Activated T-cell treated with anti-CD3 and anti-CD28 coated beads, Interleukin-2, amount 50 U/mL, for 24 hours (primary cell): ENCODE data around the gene SLC27A5.
A peak's percentile ranks its signal among the peaks of the same experiment; 100 is the strongest.
"Not testable (repeated sequence)": the region's sequence is repeated elsewhere in the genome, so short reads cannot be mapped to it uniquely, and the experiment has no call there.

Experiments used
- DNase-seq: peaks from one replicate; pipeline ENCODE4 v3.0.0-alpha.2; 2020
- H3K27ac Mint-ChIP-seq: 2 replicates; pipeline ENCODE4 v1.8.0; 2020; ENCODE audit warnings: mild to moderate bottlenecking, mixed read lengths
- H3K27me3 Mint-ChIP-seq: 2 replicates; pipeline ENCODE4 v1.8.0; 2020; ENCODE audit warnings: mixed read lengths
- H3K36me3 Mint-ChIP-seq: 2 replicates; pipeline ENCODE4 v1.8.0; 2020; ENCODE audit warnings: low read depth, mixed read lengths
- H3K4me1 Mint-ChIP-seq: 2 replicates; pipeline ENCODE4 v1.8.0; 2020; ENCODE audit warnings: low read depth, mixed read lengths
- H3K4me3 Mint-ChIP-seq: 2 replicates; pipeline ENCODE4 v1.8.0; 2020; ENCODE audit warnings: mild to moderate bottlenecking, moderate library complexity, mixed read lengths
- H3K9me3 Mint-ChIP-seq: 2 replicates; pipeline ENCODE4 v1.8.0; 2020; ENCODE audit warnings: mixed read lengths

SLC27A5 gene

DNA sequence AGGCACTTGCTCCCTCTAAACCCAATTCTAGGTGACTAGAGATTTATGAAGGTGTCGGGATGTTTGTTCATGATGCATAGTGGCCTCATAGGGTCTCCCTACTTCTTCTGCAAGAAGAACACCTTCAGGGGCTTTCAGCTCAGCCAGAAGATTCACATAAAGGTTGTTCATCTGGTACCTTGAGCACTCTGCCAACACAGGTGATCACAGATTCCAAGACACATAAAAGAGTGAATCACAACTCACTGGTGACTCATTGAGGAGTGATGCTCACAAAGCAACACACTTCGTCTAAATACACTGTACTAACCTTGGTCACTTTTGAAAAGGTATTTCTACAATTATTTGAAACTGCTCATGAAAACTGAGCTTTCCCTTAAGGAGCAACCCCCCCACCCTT, 51.8 kb downstream of the SLC27A5 start:
- DNase-seq = no peak
- peaks cover 6% of the 10 kb centered on the region for H3K4me1 Mint-ChIP-seq
- no peaks in the 10 kb centered on the region for H3K9me3 Mint-ChIP-seq
- no peak overlapping the region for H3K4me3 Mint-ChIP-seq
- no peak overlapping the region for H3K27ac Mint-ChIP-seq
- peaks cover 38% of the 10 kb centered on the region for H3K36me3 Mint-ChIP-seq
- no peaks in the 10 kb centered on the region for H3K27me3 Mint-ChIP-seq

DNA sequence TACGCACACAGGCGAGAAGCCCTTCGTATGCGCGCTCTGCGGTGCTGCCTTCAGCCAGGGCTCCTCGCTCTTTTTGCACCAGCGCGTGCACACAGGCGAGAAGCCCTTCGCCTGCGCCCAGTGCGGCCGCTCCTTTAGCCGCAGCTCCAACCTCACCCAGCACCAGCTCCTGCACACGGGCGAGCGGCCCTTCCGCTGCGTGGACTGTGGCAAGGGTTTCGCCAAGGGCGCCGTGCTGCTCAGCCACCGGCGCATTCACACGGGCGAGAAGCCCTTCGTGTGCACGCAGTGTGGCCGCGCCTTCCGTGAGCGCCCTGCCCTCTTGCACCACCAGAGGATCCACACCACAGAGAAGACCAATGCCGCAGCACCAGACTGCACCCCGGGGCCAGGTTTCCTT, 55.7 kb downstream of the SLC27A5 start:
- peaks cover 56% of the 10 kb centered on the region for H3K36me3 Mint-ChIP-seq
- peaks cover 2% of the 10 kb centered on the region for H3K9me3 Mint-ChIP-seq
- peaks cover 2% of the 10 kb centered on the region for H3K27me3 Mint-ChIP-seq
- peaks cover 20% of the 10 kb centered on the region for H3K4me1 Mint-ChIP-seq
- no peak overlapping the region for H3K4me3 Mint-ChIP-seq
- DNase-seq = no peak
- H3K27ac Mint-ChIP-seq = no peak overlapping the region

DNA sequence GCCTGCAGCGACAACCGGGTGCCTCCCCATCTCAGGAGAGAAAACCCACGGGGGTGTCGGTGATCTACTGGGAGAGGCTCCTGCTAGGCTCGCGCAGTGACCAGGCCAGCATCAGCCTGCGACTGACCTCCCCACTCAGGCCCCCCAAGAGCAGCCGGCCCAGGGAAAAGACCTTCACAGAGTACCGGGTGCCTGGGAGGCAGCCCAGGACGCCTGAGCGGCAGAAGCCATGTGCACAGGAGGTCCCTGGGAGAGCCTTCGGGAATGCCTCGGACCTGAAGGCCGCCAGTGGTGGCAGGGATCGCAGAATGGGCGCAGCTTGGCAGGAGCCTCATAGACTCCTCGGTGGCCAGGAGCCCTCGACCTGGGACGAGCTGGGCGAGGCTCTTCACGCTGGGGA, 56.5 kb downstream of the SLC27A5 start:
- peaks cover 27% of the 10 kb centered on the region for H3K4me1 Mint-ChIP-seq
- DNase-seq = no peak
- no peak overlapping the region for H3K4me3 Mint-ChIP-seq
- H3K27ac Mint-ChIP-seq = no peak overlapping the region
- H3K27me3 Mint-ChIP-seq = peaks cover 8% of the 10 kb centered on the region
- peaks cover 7% of the 10 kb centered on the region for H3K9me3 Mint-ChIP-seq
- H3K36me3 Mint-ChIP-seq = peaks cover 55% of the 10 kb centered on the region

DNA sequence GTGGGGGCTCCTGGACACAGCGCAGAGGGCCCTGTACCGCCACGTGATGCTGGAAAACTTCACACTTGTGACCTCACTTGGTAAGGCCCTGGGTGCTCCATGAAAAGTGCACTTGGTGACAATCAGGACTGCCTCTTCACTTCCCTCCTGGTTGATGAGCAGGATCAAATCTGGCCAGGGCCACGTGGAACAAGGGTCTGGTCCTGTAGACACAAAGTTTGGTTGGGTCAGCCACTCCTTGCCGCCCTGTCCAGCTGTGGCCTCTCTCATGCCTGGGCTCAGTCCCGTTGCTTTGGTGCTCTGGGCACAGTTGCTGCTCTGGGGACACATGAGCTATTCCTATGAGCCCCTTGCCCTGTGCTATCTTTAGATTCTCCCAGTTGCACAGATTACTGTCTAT, 58.0 kb downstream of the SLC27A5 start:
- no peak overlapping the region for H3K27ac Mint-ChIP-seq

DNA sequence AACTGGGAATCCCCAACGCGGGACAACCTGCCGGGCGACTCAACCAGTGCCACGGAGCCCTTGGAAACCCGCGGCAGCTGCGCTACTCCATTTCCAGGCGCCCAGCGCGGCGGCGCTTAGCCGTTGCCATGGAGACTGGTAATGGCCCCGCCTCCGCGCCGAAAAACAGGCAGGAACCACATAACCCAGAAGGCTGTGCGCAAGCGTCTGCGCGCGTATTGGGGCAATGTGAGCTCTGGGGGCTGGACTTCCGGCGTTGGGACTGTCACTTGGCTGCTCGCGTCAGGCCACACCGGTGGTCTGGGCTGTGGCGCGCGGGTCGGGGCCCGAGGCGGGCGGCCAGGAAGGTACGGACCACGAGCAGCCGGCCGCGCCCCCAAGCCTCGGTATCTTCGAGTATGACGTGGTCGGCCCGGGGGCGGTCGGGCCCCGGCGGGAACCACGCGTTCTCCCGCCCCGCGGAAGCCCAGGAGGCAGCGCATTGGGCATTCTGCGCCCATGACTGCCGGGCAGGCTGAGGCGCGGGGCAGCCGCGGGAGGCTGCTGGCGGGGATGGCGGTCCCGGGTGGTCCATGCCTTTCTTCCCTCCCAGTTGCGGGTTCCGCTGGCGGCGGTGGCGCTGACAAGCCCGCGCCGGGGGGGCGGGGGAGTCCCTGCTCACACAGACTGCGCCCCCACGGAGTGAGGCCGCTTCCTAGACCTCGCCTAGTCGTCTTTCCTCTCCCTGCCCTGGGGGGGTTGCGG, 60.3 kb downstream of the SLC27A5 start, which contains the start of gene ZNF324B:
Gene ZNF324B, plus strand, starts transcription at position 265 of the 744 bp plus-strand sequence. CDS start 2,080 bp downstream, outside the sequence.
- H3K9me3 Mint-ChIP-seq = peaks cover 24% of the 10 kb centered on the region
- H3K36me3 Mint-ChIP-seq = peaks cover 34% of the 10 kb centered on the region
- H3K4me3 Mint-ChIP-seq = peak within 1 kb of the TSS; percentile 84
- peaks cover 31% of the 10 kb centered on the region for H3K4me1 Mint-ChIP-seq
- peak; percentile 97 for DNase-seq
- peak within 1 kb of the TSS; percentile 69 for H3K27ac Mint-ChIP-seq
- H3K27me3 Mint-ChIP-seq = peaks cover 35% of the 10 kb centered on the region

More for the DNA sequence above, 58.0 kb downstream of the SLC27A5 start:
- peaks cover 17% of the 10 kb centered on the region for H3K27me3 Mint-ChIP-seq
- H3K36me3 Mint-ChIP-seq = peaks cover 52% of the 10 kb centered on the region
- peaks cover 31% of the 10 kb centered on the region for H3K4me1 Mint-ChIP-seq
- DNase-seq = no peak
- H3K4me3 Mint-ChIP-seq = no peak overlapping the region
- H3K9me3 Mint-ChIP-seq = peaks cover 16% of the 10 kb centered on the region

DNA sequence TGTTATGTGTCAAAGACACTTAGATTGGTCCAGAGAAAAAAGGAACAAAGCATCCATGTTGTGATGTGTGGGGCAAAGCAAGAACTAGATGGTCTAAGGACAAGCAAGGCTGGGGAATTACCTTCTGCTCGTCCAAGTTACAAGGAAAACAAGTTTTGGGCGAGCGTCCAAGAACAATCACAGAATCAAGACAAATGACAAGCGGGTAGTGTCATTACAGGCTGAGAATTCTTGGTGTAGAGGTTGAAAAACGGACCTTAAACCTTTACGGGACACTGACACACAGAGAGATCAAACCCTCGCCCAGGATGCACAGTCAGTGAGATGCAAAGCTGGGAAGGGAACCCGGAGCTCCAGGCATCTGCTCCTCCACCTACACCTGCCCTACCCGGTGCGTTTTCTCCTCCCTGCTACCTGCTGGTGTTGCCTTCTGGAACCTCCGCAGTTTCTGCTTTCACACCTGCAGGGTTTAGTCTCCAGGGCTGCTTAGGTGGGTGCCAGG, 60.9 kb downstream of the SLC27A5 start:
- Mint-ChIP-seq H3K27me3 (peaks cover 38% of the 10 kb centered on the region), H3K36me3 (peaks cover 28% of the 10 kb centered on the region), H3K4me3 (peak overlapping the region; percentile 84), H3K27ac (peak overlapping the region; percentile 69), H3K9me3 (peaks cover 24% of the 10 kb centered on the region), H3K4me1 (peaks cover 31% of the 10 kb centered on the region)
- DNase-seq = no peak

DNA sequence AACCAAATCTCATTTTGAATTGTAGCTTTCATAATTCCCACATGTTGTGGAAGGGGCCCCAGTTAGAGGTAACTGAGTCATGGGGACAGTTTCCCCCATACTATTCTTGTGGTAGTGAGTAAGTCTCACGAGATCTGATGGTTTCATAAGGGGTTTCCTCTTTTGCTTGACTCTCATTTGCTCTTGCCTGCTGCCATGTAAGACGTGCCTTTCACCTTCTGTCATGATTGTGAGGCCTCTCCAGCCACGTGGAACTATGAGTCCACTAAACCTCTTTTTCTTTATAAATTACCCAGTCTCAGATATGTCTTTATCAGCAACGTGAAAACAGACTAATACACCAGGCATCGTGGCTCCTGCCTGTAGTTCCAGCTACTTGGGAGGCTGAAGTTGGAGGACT, 61.8 kb downstream of the SLC27A5 start:
- Mint-ChIP-seq H3K9me3 (peaks cover 24% of the 10 kb centered on the region), H3K4me1 (peaks cover 31% of the 10 kb centered on the region), H3K27me3 (peaks cover 38% of the 10 kb centered on the region), H3K36me3 (peaks cover 22% of the 10 kb centered on the region)
- DNase-seq, H3K4me3 Mint-ChIP-seq, H3K27ac Mint-ChIP-seq: not testable (repeated sequence)

DNA sequence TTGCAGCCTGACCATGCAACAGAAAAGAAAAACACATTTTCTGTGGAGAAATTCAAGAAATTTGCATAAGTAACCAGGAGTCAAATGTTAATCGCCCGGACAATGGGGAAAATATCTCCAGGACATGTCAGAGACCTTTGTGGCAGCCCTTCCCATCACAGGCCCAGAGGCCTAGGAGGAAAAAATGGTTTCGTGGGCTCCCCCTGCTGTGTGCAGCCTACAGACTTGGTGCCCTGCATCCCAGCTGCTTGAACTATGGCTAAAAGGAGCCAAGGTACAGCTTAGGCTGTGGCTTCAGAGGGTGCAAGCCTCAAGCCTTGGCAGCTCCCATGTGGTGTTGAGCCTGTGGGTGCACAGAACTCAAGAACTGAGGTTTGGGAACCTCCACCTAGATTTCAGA, 62.9 kb downstream of the SLC27A5 start:
- not testable (repeated sequence) for DNase-seq, H3K4me3 Mint-ChIP-seq, H3K27ac Mint-ChIP-seq
- Mint-ChIP-seq H3K4me1 (peaks cover 31% of the 10 kb centered on the region), H3K9me3 (peaks cover 26% of the 10 kb centered on the region), H3K27me3 (peaks cover 38% of the 10 kb centered on the region), H3K36me3 (peaks cover 11% of the 10 kb centered on the region)
